Mesenchymal stem cell (in vitro differentiated cells and primary cell): ENCODE results near the gene RPL12. TPM values are rescaled to one million over a fixed set of nuclear protein-coding genes. Genes with fewer than 3 reads are reported as not detected.

ENCODE experiments used
- DNase-seq: peaks from one replicate; pipeline ENCODE4 v3.0.0-alpha.2; 2013
- H2AFZ ChIP-seq: one replicate; pipeline ENCODE4 v1.6.1; 2013; ENCODE audit warnings: low read depth, mild to moderate bottlenecking, control low read depth, inconsistent platforms, low read length, moderate library complexity
- H2AK5ac ChIP-seq: 2 replicates; pipeline ENCODE4 v1.6.1; 2013; ENCODE audit warnings: low read length, moderate library complexity, mild to moderate bottlenecking, inconsistent platforms; ENCODE audit not compliant: severe bottlenecking
- H2BK120ac ChIP-seq: one replicate; pipeline ENCODE4 v1.6.1; 2013; ENCODE audit warnings: low read depth, mild to moderate bottlenecking, inconsistent platforms, low read length, moderate library complexity
- H2BK12ac ChIP-seq, 2 experiments: one replicate each; pipeline ENCODE4 v1.6.1; 2013; ENCODE audit warnings: inconsistent platforms in 2 of 2, low read length in 2 of 2, mild to moderate bottlenecking in 2 of 2, moderate library complexity in 2 of 2, control low read depth in 1 of 2
- H2BK15ac ChIP-seq: one replicate; pipeline ENCODE4 v1.6.1; 2013; ENCODE audit warnings: mild to moderate bottlenecking, low read depth, inconsistent platforms; ENCODE audit not compliant: poor library complexity, severe bottlenecking
- H2BK5ac ChIP-seq: 2 replicates; pipeline ENCODE4 v1.6.1; 2013; ENCODE audit warnings: low read depth, mild to moderate bottlenecking, low read length, control low read depth, inconsistent platforms; ENCODE audit not compliant: poor library complexity, severe bottlenecking
- H3K14ac ChIP-seq, 2 experiments: one replicate each; pipeline ENCODE4 v1.6.1; 2013; ENCODE audit warnings: inconsistent platforms in 2 of 2, low read length in 2 of 2, control low read depth in 1 of 2, mild to moderate bottlenecking in 1 of 2, moderate library complexity in 1 of 2
- H3K18ac ChIP-seq, 2 experiments: one replicate each; pipeline ENCODE4 v1.6.1; 2013; ENCODE audit warnings: inconsistent platforms in 2 of 2, low read length in 2 of 2, control low read depth in 1 of 2, low read depth in 1 of 2, mild to moderate bottlenecking in 1 of 2
- H3K23ac ChIP-seq, 2 experiments: one replicate each; pipeline ENCODE4 v1.6.1; 2013; ENCODE audit warnings: inconsistent platforms in 2 of 2, low read length in 2 of 2, mild to moderate bottlenecking in 2 of 2, moderate library complexity in 2 of 2, control low read depth in 1 of 2
- H3K27ac ChIP-seq: 2 replicates; pipeline ENCODE4 v1.5.1; 2013; ENCODE audit warnings: mild to moderate bottlenecking, moderate library complexity, low read length, control low read depth, inconsistent platforms; ENCODE audit not compliant: poor library complexity, severe bottlenecking
- H3K27me3 ChIP-seq, 2 experiments: 2 replicates each; pipeline versions ENCODE4 v1.6.1 to v1.7.0; 2013; ENCODE audit warnings: low read length in 2 of 2, mild to moderate bottlenecking in 2 of 2, moderate library complexity in 2 of 2, control low read depth in 1 of 2, inconsistent platforms in 1 of 2; ENCODE audit not compliant: control insufficient read depth in 1 of 2, insufficient read depth in 1 of 2
- H3K36me3 ChIP-seq, 2 experiments: 2 replicates each; pipeline versions ENCODE4 v1.6.1 to v1.7.0; 2013; ENCODE audit warnings: low read length in 2 of 2, control low read depth in 1 of 2, inconsistent platforms in 1 of 2, low read depth in 1 of 2, mild to moderate bottlenecking in 1 of 2; ENCODE audit not compliant: insufficient read depth in 2 of 2, control insufficient read depth in 1 of 2
- H3K4ac ChIP-seq, 2 experiments: one replicate each; pipeline ENCODE4 v1.6.1; 2013; ENCODE audit warnings: inconsistent platforms in 2 of 2, low read length in 2 of 2, mild to moderate bottlenecking in 2 of 2, moderate library complexity in 2 of 2, control low read depth in 1 of 2, low read depth in 1 of 2
- H3K4me1 ChIP-seq: 2 replicates; pipeline ENCODE4 v1.6.1; 2013; ENCODE audit warnings: low read depth, low read length, control low read depth; ENCODE audit not compliant: control insufficient read depth, insufficient read depth
- H3K4me2 ChIP-seq: 2 replicates; pipeline ENCODE4 v1.6.1; 2013; ENCODE audit warnings: low read length, mild to moderate bottlenecking, inconsistent platforms; ENCODE audit not compliant: poor library complexity, severe bottlenecking
- H3K4me3 ChIP-seq, 2 experiments: 2 replicates each; pipeline versions ENCODE4 v1.5.1 to v1.7.0; 2013; ENCODE audit warnings: low read length in 2 of 2, mild to moderate bottlenecking in 2 of 2, control low read depth in 1 of 2, low read depth in 1 of 2; ENCODE audit not compliant: insufficient read depth in 1 of 2
- H3K79me1 ChIP-seq: replicated peaks from 2 replicates; pipeline ENCODE4 v1.6.1; 2013; ENCODE audit warnings: mild to moderate bottlenecking, control low read depth, low read length, inconsistent platforms; ENCODE audit not compliant: poor library complexity, severe bottlenecking
- H3K9ac ChIP-seq: 2 replicates; pipeline ENCODE4 v1.7.0; 2013; ENCODE audit warnings: mild to moderate bottlenecking, low read length, moderate library complexity
- H3K9me3 ChIP-seq: 2 replicates; pipeline ENCODE4 v1.7.0; 2013; ENCODE audit warnings: mild to moderate bottlenecking, low read length; ENCODE audit not compliant: control insufficient read depth
- H4K8ac ChIP-seq: one replicate; pipeline ENCODE4 v1.6.1; 2013; ENCODE audit warnings: inconsistent platforms, mild to moderate bottlenecking, low read length, moderate library complexity
- H4K91ac ChIP-seq: one replicate; pipeline ENCODE4 v1.6.1; 2013; ENCODE audit warnings: mild to moderate bottlenecking, low read length, inconsistent platforms
- WGBS: methylation state at CpG from one replicate; pipeline ENCODE4 v1.1.7; 2013; ENCODE audit warnings: mixed read lengths; 5-methylcytosine and 5-hydroxymethylcytosine counted together
- polyA plus RNA-seq, 2 experiments: library from polyadenylated mRNA; stranded (reverse); fragments of 200-250 nt; gene quantifications; one replicate each; pipeline ENCODE4 v1.2.3, GENCODE V29; 2013

The RPL12 gene
- polyA plus RNA-seq (2013, experiment 1 of 2): 2,850 TPM
- 2,702 TPM for polyA plus RNA-seq (2013, experiment 2 of 2)

- H4K91ac ChIP-seq: peak within 1 kb of the TSS; percentile 70
- DNase-seq: peak; percentile 96
- peak within 1 kb of the TSS; percentile 27 for H2BK120ac ChIP-seq
- peak within 1 kb of the TSS in 1 of 2 experiments; percentile 91 for H3K4ac ChIP-seq
- WGBS: under 1% methylated on average over 71 of the region's 71 CpGs
- H3K79me1 ChIP-seq: peaks cover 15% of the 10 kb centered on the region
- peak within 1 kb of the TSS; percentile 7 for H4K8ac ChIP-seq
- H3K36me3 ChIP-seq: peaks cover 56 to 62% of the 10 kb centered on the region in 2 experiments
- peak within 1 kb of the TSS in 1 of 2 experiments; percentile 47 for H3K23ac ChIP-seq
- H2AK5ac ChIP-seq: peak within 1 kb of the TSS; percentile 55
- peak within 1 kb of the TSS in 1 of 2 experiments; percentile 88 for H3K14ac ChIP-seq
- peak within 1 kb of the TSS; percentile 97 for H3K9ac ChIP-seq
- H3K4me2 ChIP-seq: peak within 1 kb of the TSS; percentile 87
- no peaks in the 10 kb centered on the region for H3K27me3 ChIP-seq
- no peaks in the 10 kb centered on the region for H3K9me3 ChIP-seq
- H2BK15ac ChIP-seq: peak within 1 kb of the TSS; percentile 64
- H3K4me3 ChIP-seq: peak within 1 kb of the TSS; percentile 85 to 94
- peak within 1 kb of the TSS; percentile 40 to 86 for H3K18ac ChIP-seq
- peaks cover 14% of the 10 kb centered on the region for H3K4me1 ChIP-seq
- peak within 1 kb of the TSS in 1 of 2 experiments; percentile 60 for H2BK12ac ChIP-seq
- peak within 1 kb of the TSS; percentile 46 for H2BK5ac ChIP-seq
- H3K27ac ChIP-seq: peak within 1 kb of the TSS; percentile 85
- H2AFZ ChIP-seq: peak within 1 kb of the TSS; percentile 46
Observed at GRCh38 chr9:127450830-127451607, at the start of gene RPL12, which contains the start of gene LRSAM1. Gene RPL12 (minus strand): TSS chr9:127451406. CDS start chr9:127451317, 89 bp downstream. Gene LRSAM1 (plus strand): TSS chr9:127451510. CDS start chr9:127454528, 3,018 bp downstream.

- H3K18ac ChIP-seq: peak overlapping the region in 1 of 2 experiments; percentile 16
- H3K36me3 ChIP-seq: peaks cover 72 to 79% of the 10 kb centered on the region in 2 experiments
- DNase-seq: no peak
- no peaks in the 10 kb centered on the region for H3K27me3 ChIP-seq
- no peak overlapping the region for H2BK120ac ChIP-seq
- peak overlapping the region; percentile 16 for H3K27ac ChIP-seq
- H2BK12ac ChIP-seq: no peak overlapping the region
- no peak overlapping the region for H3K4me3 ChIP-seq
- no peaks in the 10 kb centered on the region for H3K9me3 ChIP-seq
- peak overlapping the region; percentile 77 for H4K8ac ChIP-seq
- H3K14ac ChIP-seq: no peak overlapping the region
- peak overlapping the region; percentile 29 for H2AK5ac ChIP-seq
- H3K9ac ChIP-seq: no peak overlapping the region
- no peak overlapping the region for H2BK15ac ChIP-seq
- H2AFZ ChIP-seq: no peak overlapping the region
- no peak overlapping the region for H2BK5ac ChIP-seq
- peaks cover 12% of the 10 kb centered on the region for H3K79me1 ChIP-seq
- H3K4me2 ChIP-seq: no peak overlapping the region
- H3K23ac ChIP-seq: no peak overlapping the region
- no peak overlapping the region for H3K4ac ChIP-seq
- peaks cover 50% of the 10 kb centered on the region for H3K4me1 ChIP-seq
- no peak overlapping the region for H4K91ac ChIP-seq
- 92% methylated on average over 9 of the region's 9 CpGs for WGBS
Observed at GRCh38 chr9:127500862-127501261, 49.7 kb upstream of the RPL12 start.

- WGBS: 98% methylated on average over 6 of the region's 6 CpGs
- Histone ChIP-seq H3K4me1 (peaks cover 51% of the 10 kb centered on the region), H3K18ac (peak overlapping the region in 1 of 2 experiments; percentile 16), H3K9me3 (no peaks in the 10 kb centered on the region), H4K8ac (no peak overlapping the region), H3K79me1 (peaks cover 12% of the 10 kb centered on the region), H4K91ac (no peak overlapping the region), H2BK5ac (no peak overlapping the region), H2BK15ac (no peak overlapping the region), H3K36me3 (peaks cover 77% of the 10 kb centered on the region in 2 experiments), H3K9ac (no peak overlapping the region), H3K4me3 (no peak overlapping the region), H3K4ac (no peak overlapping the region), H3K23ac (no peak overlapping the region), H3K27me3 (no peaks in the 10 kb centered on the region), H2BK12ac (no peak overlapping the region), H2BK120ac (no peak overlapping the region), H3K27ac (peak overlapping the region; percentile 16), H3K4me2 (no peak overlapping the region), H2AFZ (no peak overlapping the region), H2AK5ac (no peak overlapping the region), H3K14ac (no peak overlapping the region)
- DNase-seq: no peak
Observed at GRCh38 chr9:127500399-127500798, 49.2 kb upstream of the RPL12 start.

GRCh38 chr9:127498298-127498697, 47.1 kb upstream of the RPL12 start:
- H3K4ac ChIP-seq: no peak overlapping the region
- H2AFZ ChIP-seq: no peak overlapping the region
- no peak overlapping the region for H2BK12ac ChIP-seq
- H3K18ac ChIP-seq: no peak overlapping the region
- H4K91ac ChIP-seq: no peak overlapping the region
- no peaks in the 10 kb centered on the region for H3K27me3 ChIP-seq
- H3K4me1 ChIP-seq: peaks cover 45% of the 10 kb centered on the region
- no peak overlapping the region for H4K8ac ChIP-seq
- no peak overlapping the region for H2BK120ac ChIP-seq
- 89% methylated on average over 5 of the region's 5 CpGs for WGBS
- no peak overlapping the region for H3K4me2 ChIP-seq
- peak overlapping the region; percentile 33 for H3K27ac ChIP-seq
- no peak overlapping the region for H2AK5ac ChIP-seq
- H3K23ac ChIP-seq: peak overlapping the region in 1 of 2 experiments; percentile 65
- no peak overlapping the region for H2BK5ac ChIP-seq
- no peak for DNase-seq
- H3K36me3 ChIP-seq: peaks cover 68 to 69% of the 10 kb centered on the region in 2 experiments
- peak overlapping the region in 1 of 2 experiments; percentile 7 for H3K14ac ChIP-seq
- peak overlapping the region; percentile 48 for H3K9ac ChIP-seq
- H3K79me1 ChIP-seq: peaks cover 12% of the 10 kb centered on the region
- no peak overlapping the region for H3K4me3 ChIP-seq
- no peaks in the 10 kb centered on the region for H3K9me3 ChIP-seq
- H2BK15ac ChIP-seq: no peak overlapping the region
